Lower leg skin (tissue), 3 donors: Measurements from ENCODE around the gene TTC23.

Experiments
- CTCF ChIP-seq, 3 donors: fragments of 450-650 bp; IDR thresholded peaks; one replicate each; pipeline ENCODE4 v1.5.1; 2016; ENCODE audit warnings: antibody characterized with exemption in 3 of 3, mild to moderate bottlenecking in 3 of 3, moderate library complexity in 2 of 3
- POLR2A ChIP-seq, 2 donors: fragments of 450-650 bp; IDR thresholded peaks; one replicate each; pipeline ENCODE4 v1.6.1; 2016 to 2017; ENCODE audit warnings: antibody characterized with exemption in 2 of 2, mild to moderate bottlenecking in 1 of 2, moderate library complexity in 1 of 2

- no peak for TF ChIP-seq CTCF (IDR thresholded peaks at IDR 0.05)
- TF ChIP-seq POLR2A (IDR thresholded peaks at IDR 0.05), result no peak
Observed at GRCh38 chr15:99139276-99139675, 110.1 kb downstream of the TTC23 start.
